ENCODE data around the gene AGBL1.

DNA sequence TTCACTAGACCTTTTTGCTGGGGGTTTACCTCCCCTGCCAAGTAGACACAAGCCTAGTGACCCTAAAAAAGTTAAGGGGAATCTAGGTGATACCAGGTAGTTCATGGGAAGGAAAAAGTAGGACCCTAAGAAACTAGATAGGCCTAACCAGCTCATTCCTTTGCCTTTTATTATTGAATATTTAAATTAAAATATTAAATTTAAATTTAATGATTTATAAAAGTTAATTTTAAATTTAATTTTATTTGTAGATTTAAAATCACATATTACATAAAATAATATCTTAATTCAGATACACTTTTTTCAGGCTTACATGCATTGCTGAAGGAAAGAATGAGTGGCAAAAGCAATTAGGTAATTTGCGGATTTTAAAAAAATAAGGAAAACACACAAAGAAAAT, 584.9 kb downstream of the AGBL1 start:
- TF ChIP-seq, protein P1, sequence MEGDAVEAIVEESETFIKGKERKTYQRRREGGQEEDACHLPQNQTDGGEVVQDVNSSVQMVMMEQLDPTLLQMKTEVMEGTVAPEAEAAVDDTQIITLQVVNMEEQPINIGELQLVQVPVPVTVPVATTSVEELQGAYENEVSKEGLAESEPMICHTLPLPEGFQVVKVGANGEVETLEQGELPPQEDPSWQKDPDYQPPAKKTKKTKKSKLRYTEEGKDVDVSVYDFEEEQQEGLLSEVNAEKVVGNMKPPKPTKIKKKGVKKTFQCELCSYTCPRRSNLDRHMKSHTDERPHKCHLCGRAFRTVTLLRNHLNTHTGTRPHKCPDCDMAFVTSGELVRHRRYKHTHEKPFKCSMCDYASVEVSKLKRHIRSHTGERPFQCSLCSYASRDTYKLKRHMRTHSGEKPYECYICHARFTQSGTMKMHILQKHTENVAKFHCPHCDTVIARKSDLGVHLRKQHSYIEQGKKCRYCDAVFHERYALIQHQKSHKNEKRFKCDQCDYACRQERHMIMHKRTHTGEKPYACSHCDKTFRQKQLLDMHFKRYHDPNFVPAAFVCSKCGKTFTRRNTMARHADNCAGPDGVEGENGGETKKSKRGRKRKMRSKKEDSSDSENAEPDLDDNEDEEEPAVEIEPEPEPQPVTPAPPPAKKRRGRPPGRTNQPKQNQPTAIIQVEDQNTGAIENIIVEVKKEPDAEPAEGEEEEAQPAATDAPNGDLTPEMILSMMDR (conservative IDR thresholded peaks at IDR 0.05 in 1 of 2, IDR thresholded peaks at IDR 0.05 in 1 of 2; ENCODE audit: extremely low read depth in 1 of 2, insufficient read depth in 1 of 2, low read depth in 1 of 2, low read length in 2 of 2): no peak
- no peak for TF ChIP-seq EZH2 (IDR thresholded peaks at IDR 0.05; ENCODE audit: borderline replicate concordance, low read length)
